Measurements from ENCODE around the gene NSD1.
"Not testable (repeated sequence)": the region's sequence is repeated elsewhere in the genome, so short reads cannot be mapped to it uniquely, and the experiment has no call there.

NSD1 gene

GRCh38 chr5:177293819-177294581, 160.4 kb downstream of the NSD1 start:
- no peak for DNase-seq

DNA sequence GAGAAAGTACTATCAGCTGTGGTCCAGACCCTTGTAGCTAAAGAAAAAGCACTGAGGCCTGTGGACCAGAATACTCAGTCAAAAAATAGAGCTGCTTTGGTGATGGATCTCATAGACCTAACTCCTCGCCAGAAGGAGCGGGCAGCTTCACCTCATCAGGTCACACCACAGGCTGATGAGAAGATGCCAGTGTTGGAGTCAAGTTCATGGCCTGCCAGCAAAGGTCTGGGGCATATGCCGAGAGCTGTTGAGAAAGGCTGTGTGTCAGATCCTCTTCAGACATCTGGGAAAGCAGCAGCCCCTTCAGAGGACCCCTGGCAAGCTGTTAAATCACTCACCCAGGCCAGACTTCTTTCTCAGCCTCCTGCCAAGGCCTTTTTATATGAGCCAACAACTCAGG, 161.1 kb downstream of the NSD1 start:
- DNase-seq: no peak

DNA sequence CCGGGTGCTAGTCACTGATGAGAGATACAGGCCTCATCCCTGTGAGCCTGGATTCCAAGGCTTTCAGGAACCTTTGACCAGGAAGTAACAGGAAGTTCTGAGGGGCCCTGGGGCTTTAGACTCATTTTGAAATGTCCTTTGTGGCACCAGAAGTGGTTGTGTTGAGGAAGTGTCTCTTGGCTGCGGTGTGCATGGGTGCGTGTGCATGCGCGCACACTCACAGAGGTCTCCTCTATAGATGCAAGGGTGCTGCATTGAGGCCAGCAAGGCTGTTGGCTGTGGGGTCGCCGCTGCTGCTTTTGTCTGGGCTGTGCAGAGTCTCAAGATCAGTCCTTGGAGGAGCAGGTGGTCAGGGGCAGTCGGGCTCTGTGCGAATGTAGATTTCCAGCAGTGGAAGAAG, 162.4 kb downstream of the NSD1 start:
- DNase-seq: no peak

DNA sequence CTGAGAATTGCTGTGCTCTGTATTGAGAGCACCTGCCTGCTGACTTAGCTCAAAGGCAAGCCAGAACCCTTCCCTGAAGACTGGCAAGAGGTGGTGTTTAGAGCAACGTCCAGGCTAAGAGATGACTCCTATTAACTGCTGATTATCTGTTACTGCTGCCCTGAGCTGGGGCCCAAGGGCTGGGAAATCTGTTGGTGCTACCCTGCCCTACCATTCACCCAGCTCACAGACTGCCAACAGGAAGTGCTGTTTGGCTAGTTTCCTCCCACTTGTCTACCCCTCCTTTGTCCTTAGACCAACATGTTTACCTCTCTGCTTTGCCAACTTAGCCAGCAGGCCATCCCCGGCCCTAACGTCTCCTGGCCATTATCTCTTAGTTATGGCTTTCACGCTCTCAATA, 163.0 kb downstream of the NSD1 start:
- DNase-seq: no peak

- DNase-seq: no peak
Observed at GRCh38 chr5:177297922-177298321, 164.3 kb downstream of the NSD1 start.

DNA sequence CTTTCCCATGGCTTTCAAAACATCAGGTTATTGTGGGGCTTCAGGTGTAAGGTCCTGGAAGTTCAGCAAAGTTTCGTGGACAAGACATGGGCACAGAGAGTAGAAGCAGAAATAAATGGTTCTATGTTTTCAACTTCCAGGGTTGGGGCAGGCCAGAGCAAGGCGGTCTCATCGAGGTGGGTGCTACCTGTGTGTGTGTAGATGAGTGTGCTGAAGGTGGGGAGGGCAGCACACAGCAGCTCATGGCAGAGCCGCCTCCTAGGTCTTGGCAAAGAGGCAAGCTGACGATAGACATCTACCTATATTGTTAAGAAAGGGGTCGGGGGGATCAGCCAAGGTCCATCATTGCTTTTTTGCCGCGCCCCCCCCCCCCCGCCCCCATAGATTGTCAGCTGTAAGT, 166.1 kb downstream of the NSD1 start:
- no peak for DNase-seq

GRCh38 chr5:177300236-177300880, 166.8 kb downstream of the NSD1 start:
- no peak for DNase-seq

DNA sequence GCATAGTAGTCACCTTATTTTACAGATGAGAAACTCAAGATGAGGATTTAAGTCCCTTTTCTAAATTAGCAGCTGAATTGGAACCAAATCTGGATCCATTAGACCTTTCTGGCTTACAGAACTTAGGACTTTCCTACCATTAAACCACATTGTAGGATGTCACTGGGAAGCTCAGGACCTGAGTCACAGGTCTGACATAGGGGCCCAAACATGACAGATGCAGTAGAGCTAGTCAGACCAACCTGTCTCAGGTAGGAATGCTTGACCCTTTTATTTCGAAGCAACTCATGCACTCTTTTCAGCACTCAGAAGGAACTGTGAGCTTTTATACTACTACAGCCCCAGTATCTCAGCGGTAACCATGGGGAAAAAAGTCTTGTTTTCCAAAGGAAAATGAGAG, 167.4 kb downstream of the NSD1 start:
- no peak for DNase-seq

DNA sequence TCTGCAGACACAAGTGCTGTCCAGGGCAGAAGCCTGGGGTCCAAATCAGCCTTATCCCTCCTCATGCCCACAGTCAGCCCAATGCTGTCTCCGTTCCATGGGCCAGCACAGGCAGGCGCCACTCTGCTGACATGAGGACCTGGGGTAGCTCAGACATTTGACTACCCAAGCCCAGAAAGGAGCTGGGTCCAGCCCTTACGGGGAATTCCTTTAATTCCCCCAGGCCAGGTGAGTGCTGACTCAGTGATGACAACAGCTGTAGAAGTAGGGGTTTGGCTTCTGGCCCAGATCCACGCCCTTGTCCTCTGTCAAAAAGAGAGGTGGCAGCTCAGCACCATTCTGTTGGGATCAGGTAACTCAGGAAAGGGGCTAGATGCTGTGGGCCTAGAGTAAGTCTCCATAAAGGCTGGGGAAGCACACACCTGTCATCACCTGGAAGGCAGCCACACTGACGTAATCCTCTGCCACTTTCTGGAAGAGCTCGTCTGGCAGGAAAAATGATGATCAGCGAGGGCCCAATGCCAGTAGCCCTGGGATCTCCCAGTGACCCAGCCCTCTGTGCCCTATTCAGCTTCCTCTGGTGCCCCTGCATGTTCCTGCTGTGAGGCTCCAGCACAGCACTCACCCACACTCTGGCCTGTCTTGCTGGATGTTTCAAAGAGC, 168.1 kb downstream of the NSD1 start:
- no peak for DNase-seq

GRCh38 chr5:177302354-177303110, 169.0 kb downstream of the NSD1 start:
- DNase-seq: no peak

DNA sequence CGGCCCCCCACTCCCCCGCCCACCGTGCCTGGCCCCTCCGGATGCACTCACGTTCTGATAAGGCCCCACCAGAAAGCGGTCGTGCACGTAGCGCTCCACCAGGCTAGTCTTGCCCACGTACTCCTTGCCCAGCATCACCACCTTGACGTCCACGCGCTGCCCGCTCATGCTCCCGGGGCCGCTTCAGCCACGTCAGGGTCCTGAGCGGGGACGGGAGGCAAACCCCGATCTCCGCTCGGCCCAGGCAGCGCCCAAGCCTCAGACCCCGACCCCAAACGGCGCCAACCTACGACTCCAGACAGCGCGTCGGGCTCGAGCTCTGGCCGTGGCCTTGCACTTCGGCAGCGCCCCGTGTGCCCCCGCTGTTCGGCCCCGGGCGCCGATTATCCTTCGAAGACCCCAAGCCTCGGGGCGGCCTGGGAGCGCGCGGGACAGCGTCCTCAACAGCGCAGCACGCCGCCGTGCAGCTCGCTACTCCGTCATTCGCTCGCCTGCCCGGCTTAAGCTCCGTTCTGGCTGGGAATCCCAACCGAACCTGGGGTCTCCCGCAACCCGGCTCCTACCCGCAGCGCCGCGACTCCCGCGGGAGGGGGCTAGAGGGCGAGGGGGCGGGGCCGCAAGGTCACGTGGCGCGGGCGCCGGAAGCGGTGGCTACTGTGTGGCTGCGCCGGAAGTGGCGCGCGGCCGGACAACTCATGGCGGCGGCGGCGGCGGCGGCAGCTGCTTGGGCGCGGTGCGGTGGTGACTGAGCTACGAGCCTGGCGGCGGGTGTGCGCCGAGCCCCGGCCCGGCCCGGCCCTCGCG, 169.8 kb downstream of the NSD1 start, which contains the start of the genes PRELID1 and RAB24:
Gene PRELID1 (plus strand): TSS at position 679 of the 804 bp plus-strand sequence. CDS start 187 bp downstream, outside the sequence.
Gene RAB24 (minus strand): TSS at position 599 of the 804 bp plus-strand sequence. CDS start 431 bp downstream, at position 168.
- peak; percentile 94 for DNase-seq

- DNase-seq: peak; percentile 31
Observed at GRCh38 chr5:177303925-177304391, 170.4 kb downstream of the NSD1 start.

- no peak for DNase-seq
Observed at GRCh38 chr5:177304392-177305119, 171.0 kb downstream of the NSD1 start.

DNA sequence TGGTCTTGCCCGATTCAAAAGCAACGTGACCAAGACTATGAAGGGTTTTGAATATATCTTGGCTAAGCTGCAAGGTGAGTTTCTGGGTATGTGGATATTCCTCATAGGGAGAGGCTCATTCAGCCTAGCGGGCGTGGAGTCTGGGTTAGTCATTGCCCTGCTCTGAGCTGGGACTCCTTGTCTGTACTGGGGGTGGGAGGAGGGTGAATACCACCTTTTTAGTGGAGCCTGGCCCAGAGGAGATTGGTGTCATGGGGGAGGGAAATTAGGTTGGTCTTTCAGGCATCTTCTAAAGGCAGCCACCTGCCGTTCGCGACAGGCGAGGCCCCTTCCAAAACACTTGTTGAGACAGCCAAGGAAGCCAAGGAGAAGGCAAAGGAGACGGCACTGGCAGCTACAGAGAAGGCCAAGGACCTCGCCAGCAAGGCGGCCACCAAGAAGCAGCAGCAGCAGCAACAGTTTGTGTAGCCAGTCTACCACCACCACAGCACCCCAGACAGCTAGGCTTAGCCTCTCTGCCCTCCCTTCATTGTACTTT, 172.6 kb downstream of the NSD1 start:
- not testable (repeated sequence) for DNase-seq

GRCh38 chr5:177306674-177307543, 173.3 kb downstream of the NSD1 start:
- no peak for DNase-seq

DNA sequence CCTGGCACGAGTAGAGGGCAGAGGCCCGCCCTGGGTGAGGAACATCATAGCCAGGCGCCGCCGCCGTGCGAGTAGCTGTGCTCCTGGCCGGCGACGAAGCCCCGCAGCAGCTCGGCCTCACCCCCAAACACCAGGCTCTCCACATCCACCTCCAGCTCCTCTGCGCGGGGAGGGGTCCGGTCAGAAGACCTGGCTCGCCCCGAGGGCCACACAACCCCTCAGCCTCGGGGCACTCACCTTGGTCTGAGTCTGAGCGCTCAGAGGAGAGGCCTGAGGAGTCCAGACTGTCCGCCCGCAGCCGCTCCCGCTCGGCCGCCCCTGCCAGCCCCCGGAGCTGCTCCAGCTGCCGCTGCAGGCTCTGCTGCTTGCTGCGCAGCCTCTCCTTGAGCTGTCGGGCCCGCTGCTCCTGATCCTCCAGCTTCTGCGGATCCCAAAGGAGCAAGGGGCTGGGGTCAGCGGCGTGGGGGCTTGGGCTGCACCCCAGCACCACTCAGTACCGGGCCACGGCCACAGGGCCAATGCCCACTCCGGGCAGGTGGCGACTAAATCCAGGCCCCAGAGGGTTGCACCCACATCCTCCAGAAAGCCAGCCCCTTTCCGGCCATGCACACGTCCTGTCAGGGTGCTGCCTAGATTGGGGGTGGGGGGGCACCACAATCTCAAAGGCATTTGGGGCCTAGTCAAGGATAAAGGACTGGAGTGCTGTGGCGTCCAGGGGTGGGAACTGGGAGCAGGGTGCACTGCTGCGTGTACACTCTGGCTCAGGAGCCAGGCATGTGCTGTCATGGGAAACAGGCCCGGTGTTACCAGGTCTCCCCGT, 174.2 kb downstream of the NSD1 start:
- DNase-seq: no peak

GRCh38 chr5:177308740-177309139, 175.2 kb downstream of the NSD1 start:
- no peak for DNase-seq

- DNase-seq: peak; percentile 66
Observed at GRCh38 chr5:177309351-177310191, 176.0 kb downstream of the NSD1 start.
